Measurements from ENCODE around the gene DDX24.

DNA sequence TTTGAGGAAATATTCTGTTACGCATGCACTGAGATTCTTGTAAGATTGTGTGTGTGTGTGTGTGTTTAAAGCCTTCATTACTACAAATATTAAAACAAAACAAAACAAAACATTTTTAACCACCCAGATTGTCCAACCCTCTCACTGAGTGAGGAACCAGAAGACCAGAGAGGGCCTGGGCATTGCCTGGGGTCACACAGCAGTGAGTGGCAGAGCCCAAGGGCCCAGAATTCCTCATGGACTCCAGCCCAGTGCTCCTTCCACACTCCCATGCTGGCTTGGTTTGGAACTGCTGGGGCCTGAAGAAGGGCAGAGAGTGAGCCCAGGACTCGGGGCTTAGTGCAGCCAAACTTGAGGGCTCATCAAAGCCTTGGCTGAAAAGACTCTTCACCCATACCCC, 56.5 kb downstream of the DDX24 start:
- TF ChIP-seq RAD21 (IDR thresholded peaks at IDR 0.05; ENCODE audit: low read depth) (no peak), ZBTB7A (IDR thresholded peaks at IDR 0.05; ENCODE audit: low read depth) (no peak), EP300 (IDR thresholded peaks at IDR 0.05; ENCODE audit: borderline replicate concordance) (no peak), TEAD4 (IDR thresholded peaks at IDR 0.05) (no peak), EGR1 (IDR thresholded peaks at IDR 0.05) (no peak), TAF1 (IDR thresholded peaks at IDR 0.05; ENCODE audit: low read depth) (no peak)
- TF ChIP-seq, protein P1, sequence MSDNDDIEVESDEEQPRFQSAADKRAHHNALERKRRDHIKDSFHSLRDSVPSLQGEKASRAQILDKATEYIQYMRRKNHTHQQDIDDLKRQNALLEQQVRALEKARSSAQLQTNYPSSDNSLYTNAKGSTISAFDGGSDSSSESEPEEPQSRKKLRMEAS (IDR thresholded peaks at IDR 0.05): no peak
- TF ChIP-seq, protein P2, sequence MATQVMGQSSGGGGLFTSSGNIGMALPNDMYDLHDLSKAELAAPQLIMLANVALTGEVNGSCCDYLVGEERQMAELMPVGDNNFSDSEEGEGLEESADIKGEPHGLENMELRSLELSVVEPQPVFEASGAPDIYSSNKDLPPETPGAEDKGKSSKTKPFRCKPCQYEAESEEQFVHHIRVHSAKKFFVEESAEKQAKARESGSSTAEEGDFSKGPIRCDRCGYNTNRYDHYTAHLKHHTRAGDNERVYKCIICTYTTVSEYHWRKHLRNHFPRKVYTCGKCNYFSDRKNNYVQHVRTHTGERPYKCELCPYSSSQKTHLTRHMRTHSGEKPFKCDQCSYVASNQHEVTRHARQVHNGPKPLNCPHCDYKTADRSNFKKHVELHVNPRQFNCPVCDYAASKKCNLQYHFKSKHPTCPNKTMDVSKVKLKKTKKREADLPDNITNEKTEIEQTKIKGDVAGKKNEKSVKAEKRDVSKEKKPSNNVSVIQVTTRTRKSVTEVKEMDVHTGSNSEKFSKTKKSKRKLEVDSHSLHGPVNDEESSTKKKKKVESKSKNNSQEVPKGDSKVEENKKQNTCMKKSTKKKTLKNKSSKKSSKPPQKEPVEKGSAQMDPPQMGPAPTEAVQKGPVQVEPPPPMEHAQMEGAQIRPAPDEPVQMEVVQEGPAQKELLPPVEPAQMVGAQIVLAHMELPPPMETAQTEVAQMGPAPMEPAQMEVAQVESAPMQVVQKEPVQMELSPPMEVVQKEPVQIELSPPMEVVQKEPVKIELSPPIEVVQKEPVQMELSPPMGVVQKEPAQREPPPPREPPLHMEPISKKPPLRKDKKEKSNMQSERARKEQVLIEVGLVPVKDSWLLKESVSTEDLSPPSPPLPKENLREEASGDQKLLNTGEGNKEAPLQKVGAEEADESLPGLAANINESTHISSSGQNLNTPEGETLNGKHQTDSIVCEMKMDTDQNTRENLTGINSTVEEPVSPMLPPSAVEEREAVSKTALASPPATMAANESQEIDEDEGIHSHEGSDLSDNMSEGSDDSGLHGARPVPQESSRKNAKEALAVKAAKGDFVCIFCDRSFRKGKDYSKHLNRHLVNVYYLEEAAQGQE (IDR thresholded peaks at IDR 0.05; ENCODE audit: low read depth): no peak

All from Ishikawa (cell line).